K562 (cell line): ENCODE data around the gene KIF14. TPM values are rescaled to one million over a fixed set of nuclear protein-coding genes. Genes with fewer than 3 reads are reported as not detected.

Source experiments
- ATAC-seq: fragments of 200-7000 bp; cut with Tn5 transposase; 3 replicates; pipeline ENCODE4 v1.9.1; 2020; ENCODE audit warnings: moderate library complexity
- BruUV-seq: library from RNA; stranded (reverse); fragments of 400-500 nt; replicated peaks from 2 replicates; lab custom pipeline; 2021; lab: Mats Ljungman, UMichigan
- CTCF ChIA-PET: fragments of 300-600 bp; formaldehyde crosslinking; extraction: SDS; loops from one replicate; lab custom pipeline; 2021; ENCODE audit warnings: low intra/inter-chr PET ratio; lab: Yijun Ruan, JAX
- POLR2A ChIA-PET: fragments of 300-600, 350-650 bp; sonication (Branson Sonifier 250); formaldehyde crosslinking; extraction: SDS; loops from one replicate; lab custom pipeline; 2021; ENCODE audit warnings: antibody characterized with exemption, inconsistent platforms; lab: Yijun Ruan, JAX
- DNase-seq, 4 experiments: peaks; one replicate each; pipeline versions ENCODE4 v3.0.0 to v3.0.0-alpha.2; 2011 to 2018; ENCODE audit warnings: low spot score in 3 of 4, mixed read lengths in 3 of 4; ENCODE audit errors: extremely low read depth in 1 of 4
- FAIRE-seq: peaks from 2 replicates; lab custom pipeline; 2011; peaks lifted over from hg19 to GRCh38; lab: Jason Lieb, UNC
- H2AFZ ChIP-seq: 2 replicates; pipeline ENCODE4 v1.6.0; 2011; ENCODE audit warnings: low read depth, low read length, control low read depth, inconsistent platforms
- H3K27ac ChIP-seq: fragments of 200-600 bp; 3 replicates; pipeline ENCODE4 v1.8.0; 2011; ENCODE audit warnings: low read depth, mild to moderate bottlenecking, control low read depth, inconsistent platforms, low read length, moderate library complexity, mixed read lengths; ENCODE audit errors: extremely low read depth
- H3K27me3 ChIP-seq, 2 experiments: fragments of 300-600 bp in 1 of 2; 2 replicates in 1 of 2; 3 replicates in 1 of 2; pipeline versions ENCODE4 v1.6.0 to v1.8.0; 2011; ENCODE audit warnings: inconsistent platforms in 2 of 2, low read length in 2 of 2, mild to moderate bottlenecking in 1 of 2, mixed read lengths in 1 of 2, moderate library complexity in 1 of 2; ENCODE audit not compliant: control insufficient read depth in 2 of 2, insufficient read depth in 2 of 2
- H3K36me3 ChIP-seq: fragments of 300-600 bp; 3 replicates; pipeline ENCODE4 v1.8.0; 2011; ENCODE audit warnings: mild to moderate bottlenecking, low read length, inconsistent platforms; ENCODE audit not compliant: control insufficient read depth, insufficient read depth
- H3K4me1 ChIP-seq, 2 experiments: fragments of 200-600 bp in 1 of 2; replicated peaks in 1 of 2; 2 replicates in 1 of 2; 3 replicates in 1 of 2; pipeline versions ENCODE4 v1.5.1 to v1.8.0; 2011; ENCODE audit warnings: inconsistent platforms in 2 of 2, low read length in 2 of 2, mild to moderate bottlenecking in 1 of 2, mixed read lengths in 1 of 2, moderate library complexity in 1 of 2; ENCODE audit not compliant: control insufficient read depth in 2 of 2, insufficient read depth in 2 of 2
- H3K4me2 ChIP-seq: 2 replicates; pipeline ENCODE4 v1.6.1; 2011; ENCODE audit warnings: low read length, control low read depth, inconsistent platforms, mixed read lengths; ENCODE audit not compliant: insufficient read depth
- H3K4me3 ChIP-seq: fragments of 200-600 bp; sonication (generic), shearing (Covaris generic); 2 replicates; pipeline ENCODE4 v1.5.1; 2016; ENCODE audit warnings: control low read depth, inconsistent platforms
- H3K79me2 ChIP-seq: fragments of 200-600 bp; 3 replicates; pipeline ENCODE4 v1.8.0; 2011; ENCODE audit warnings: low read length, inconsistent platforms; ENCODE audit not compliant: control insufficient read depth, insufficient read depth
- H3K9ac ChIP-seq, 2 experiments: 2 replicates each; pipeline versions ENCODE4 v1.6.0 to v1.6.1; 2011; ENCODE audit warnings: low read depth in 2 of 2, low read length in 2 of 2, control low read depth in 1 of 2, inconsistent platforms in 1 of 2, mild to moderate bottlenecking in 1 of 2, mixed read lengths in 1 of 2; ENCODE audit not compliant: insufficient read depth in 1 of 2
- H3K9me1 ChIP-seq: one replicate; pipeline ENCODE4 v1.6.0; 2011; ENCODE audit warnings: inconsistent platforms, mild to moderate bottlenecking, low read length, moderate library complexity; ENCODE audit not compliant: control insufficient read depth, insufficient read depth
- H3K9me3 ChIP-seq: replicated peaks from 2 replicates; pipeline ENCODE4 v1.5.1; 2011; ENCODE audit warnings: low read depth, low read length, inconsistent platforms; ENCODE audit not compliant: control insufficient read depth, insufficient read depth
- H4K20me1 ChIP-seq: replicated peaks from 2 replicates; pipeline ENCODE4 v1.6.1; 2011; ENCODE audit warnings: low read length, inconsistent platforms, mixed read lengths; ENCODE audit not compliant: control insufficient read depth, insufficient read depth
- ATF7 ChIP-seq: fragments of 450-650 bp; IDR thresholded peaks from 2 replicates; pipeline ENCODE4 v1.7.1; 2014; ENCODE audit warnings: mild to moderate bottlenecking, moderate library complexity
- CCAR2 ChIP-seq: fragments of 200-400 bp; formaldehyde crosslinking; IDR thresholded peaks from 2 replicates; pipeline ENCODE4 v1.6.1; 2017; ENCODE audit warnings: mild to moderate bottlenecking, low read depth, low read length
- CSDE1 ChIP-seq, 2 experiments: fragments of 450-650 bp; IDR thresholded peaks; 2 replicates each; pipeline ENCODE4 v1.6.1; 2016; ENCODE audit warnings: mild to moderate bottlenecking in 1 of 2
- GTF3C2 ChIP-seq: IDR thresholded peaks from 3 replicates; pipeline ENCODE4 v1.6.1; 2011; ENCODE audit warnings: borderline replicate concordance, mild to moderate bottlenecking, moderate library complexity; ENCODE audit not compliant: insufficient read length; ENCODE audit errors: extremely low read depth
- JUN ChIP-seq, 2 experiments: sonication (generic) in 1 of 2; formaldehyde crosslinking in 1 of 2; IDR thresholded peaks; 2 replicates each; pipeline versions ENCODE4 v1.6.1 to v1.8.0; 2012 to 2022; ENCODE audit warnings: borderline replicate concordance in 2 of 2, mild to moderate bottlenecking in 2 of 2, improper control_type of control experiment in 1 of 2, low read depth in 1 of 2, low read length in 1 of 2, missing genetic modification reagents in 1 of 2
- KDM2B ChIP-seq: fragments of 250-450 bp; sonication (Bioruptor Pico); IDR thresholded peaks from 2 replicates; pipeline ENCODE4 v1.8.0; 2021; ENCODE audit warnings: mild to moderate bottlenecking, moderate library complexity
- NKRF ChIP-seq: fragments of 450-650 bp; IDR thresholded peaks from 2 replicates; pipeline ENCODE4 v1.6.1; 2016; ENCODE audit warnings: borderline replicate concordance
- SRF ChIP-seq, 2 experiments: fragments of 250-450, 450-650 bp in 1 of 2; sonication (Bioruptor Pico) in 1 of 2; sonication (generic) in 1 of 2; formaldehyde crosslinking; IDR thresholded peaks; 2 replicates each; pipeline versions ENCODE4 v1.5.0 to v1.5.1; 2020 to 2022; ENCODE audit warnings: mild to moderate bottlenecking in 1 of 2, missing genetic modification reagents in 1 of 2
- ZNF347 ChIP-seq: fragments of 450-650 bp; formaldehyde crosslinking; IDR thresholded peaks from 2 replicates; pipeline ENCODE4 v1.4.0; 2020; ENCODE audit warnings: low read depth, mild to moderate bottlenecking, moderate library complexity
- WGBS: fragments of 100-300 bp; shearing (Covaris generic); methylation state at CpG from one replicate; pipeline ENCODE4 v1.1.6; 2016; ENCODE audit warnings: low coverage, mixed read lengths; ENCODE audit not compliant: insufficient coverage; ENCODE audit errors: missing lambda C conversion rate; 5-methylcytosine and 5-hydroxymethylcytosine counted together
- in situ Hi-C: fragments of 300-500 bp; cut with MboI; formaldehyde crosslinking; loops from 4 replicates; pipeline ENCODE4 v1.15.0; 2018; ENCODE audit warnings: inconsistent platforms, mixed read lengths
- intact Hi-C: fragments of 100-400 bp; cut with micrococcal nuclease; formaldehyde crosslinking; loops from 2 replicates; pipeline ENCODE4 v1.14.2; 2022
- polyA plus RNA-seq, 8 experiments: library from polyadenylated mRNA; depleted of rRNA in 4 of 8; stranded (reverse) in 5 of 8; unstranded in 3 of 8; fragments of >200 nt; fragmentation: Nextera tagmentation in 2 of 8; fragmentation: Illumina TruSeq in 1 of 8; extraction: Ambion mirVana in 2 of 8; extraction: Trizol in 1 of 8; gene quantifications; 2 replicates each; pipeline versions ENCODE4 v1.2.1 to v1.2.3, GENCODE V29; 2011 to 2014; ENCODE audit warnings: inconsistent platforms in 1 of 8, missing spikeins in 1 of 8
- total RNA-seq, 7 experiments: library from RNA; depleted of rRNA in 6 of 7; stranded (reverse); fragments of >200 nt in 6 of 7; fragmentation: Illumina TruSeq in 2 of 7; extraction: Trizol in 2 of 7; gene quantifications; 2 replicates each; pipeline versions ENCODE4 v1.2.1 to v1.2.3, GENCODE V29; 2011 to 2021; ENCODE audit warnings: low replicate concordance in 1 of 7
- TF ChIP-seq, protein P1 (sequence below): sonication (generic); formaldehyde crosslinking; IDR thresholded peaks from 2 replicates; pipeline ENCODE4 v1.8.0; 2022; ENCODE audit warnings: missing genetic modification reagents, mild to moderate bottlenecking, borderline replicate concordance
- TF ChIP-seq, protein P2 (sequence below), 2 experiments: IDR thresholded peaks; 2 replicates each; pipeline ENCODE4 v1.6.1; 2012; ENCODE audit warnings: improper control_type of control experiment in 2 of 2, low read depth in 2 of 2, low read length in 2 of 2, borderline replicate concordance in 1 of 2

The KIF14 gene
- total and polyA plus RNA-seq, 9 of the 15 experiments (the other 6 are each of a cell fraction or from before 2014, with no cell fraction given) = 11.5 to 47.4 (median 29.0) TPM

GRCh38 chr1:200518524-200518923, 102.0 kb downstream of the KIF14 start:
- Histone ChIP-seq H3K79me2 (no peaks in the 10 kb centered on the region), H3K36me3 (no peaks in the 10 kb centered on the region), H3K27me3 (peaks cover 13 to 32% of the 10 kb centered on the region in 2 experiments), H3K9me3 (no peaks in the 10 kb centered on the region), H3K9me1 (no peaks in the 10 kb centered on the region), H3K4me2 (no peak overlapping the region), H3K9ac (no peak overlapping the region), H3K27ac (no peak overlapping the region), H3K4me3 (no peak overlapping the region), H3K4me1 (no peaks in the 10 kb centered on the region), H2AFZ (no peak overlapping the region), H4K20me1 (no peaks in the 10 kb centered on the region; the same call in 1 of the 2 replicates)
- DNase-seq (no peak), ATAC-seq (no peak), FAIRE-seq (no peak)
- WGBS = 0% methylated on average over 1 of the region's 1 CpG
- in situ Hi-C loops (loop anchor here (25.0 kb wide), 1 partner anchor 1756 kb away; no protein-coding TSS in a partner anchor), intact Hi-C loops (loop anchor here (10.0 kb wide), 2 partner anchors 384 to 1754 kb away; no protein-coding TSS in a partner anchor)
- no TSS peak for BruUV-seq
- ChIA-PET CTCF (no interaction called here), POLR2A (no interaction called here)
- no peak for TF ChIP-seq JUN (IDR thresholded peaks at IDR 0.05; ENCODE audit: borderline replicate concordance, low read depth, low read length)
- no peak for TF ChIP-seq JUN (CRISPR knock-in tag; IDR thresholded peaks at IDR 0.05; ENCODE audit: borderline replicate concordance)
- no peak for TF ChIP-seq GTF3C2
- no peak for TF ChIP-seq ZNF347
- no peak for TF ChIP-seq ATF7
- TF ChIP-seq, protein P1, sequence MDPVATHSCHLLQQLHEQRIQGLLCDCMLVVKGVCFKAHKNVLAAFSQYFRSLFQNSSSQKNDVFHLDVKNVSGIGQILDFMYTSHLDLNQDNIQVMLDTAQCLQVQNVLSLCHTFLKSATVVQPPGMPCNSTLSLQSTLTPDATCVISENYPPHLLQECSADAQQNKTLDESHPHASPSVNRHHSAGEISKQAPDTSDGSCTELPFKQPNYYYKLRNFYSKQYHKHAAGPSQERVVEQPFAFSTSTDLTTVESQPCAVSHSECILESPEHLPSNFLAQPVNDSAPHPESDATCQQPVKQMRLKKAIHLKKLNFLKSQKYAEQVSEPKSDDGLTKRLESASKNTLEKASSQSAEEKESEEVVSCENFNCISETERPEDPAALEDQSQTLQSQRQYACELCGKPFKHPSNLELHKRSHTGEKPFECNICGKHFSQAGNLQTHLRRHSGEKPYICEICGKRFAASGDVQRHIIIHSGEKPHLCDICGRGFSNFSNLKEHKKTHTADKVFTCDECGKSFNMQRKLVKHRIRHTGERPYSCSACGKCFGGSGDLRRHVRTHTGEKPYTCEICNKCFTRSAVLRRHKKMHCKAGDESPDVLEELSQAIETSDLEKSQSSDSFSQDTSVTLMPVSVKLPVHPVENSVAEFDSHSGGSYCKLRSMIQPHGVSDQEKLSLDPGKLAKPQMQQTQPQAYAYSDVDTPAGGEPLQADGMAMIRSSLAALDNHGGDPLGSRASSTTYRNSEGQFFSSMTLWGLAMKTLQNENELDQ (CRISPR knock-in tag) = no peak
- TF ChIP-seq KDM2B (CRISPR knock-in tag) = no peak
- no peak for TF ChIP-seq CCAR2
- no peak for TF ChIP-seq CSDE1 (IDR thresholded peaks at IDR 0.05)
- peak in 1 of 2 experiments; percentile 74; a peak in 1 of 4 replicates for TF ChIP-seq SRF (CRISPR knock-in tag; IDR thresholded peaks at IDR 0.05)
- no peak for TF ChIP-seq NKRF
- TF ChIP-seq, protein P2, sequence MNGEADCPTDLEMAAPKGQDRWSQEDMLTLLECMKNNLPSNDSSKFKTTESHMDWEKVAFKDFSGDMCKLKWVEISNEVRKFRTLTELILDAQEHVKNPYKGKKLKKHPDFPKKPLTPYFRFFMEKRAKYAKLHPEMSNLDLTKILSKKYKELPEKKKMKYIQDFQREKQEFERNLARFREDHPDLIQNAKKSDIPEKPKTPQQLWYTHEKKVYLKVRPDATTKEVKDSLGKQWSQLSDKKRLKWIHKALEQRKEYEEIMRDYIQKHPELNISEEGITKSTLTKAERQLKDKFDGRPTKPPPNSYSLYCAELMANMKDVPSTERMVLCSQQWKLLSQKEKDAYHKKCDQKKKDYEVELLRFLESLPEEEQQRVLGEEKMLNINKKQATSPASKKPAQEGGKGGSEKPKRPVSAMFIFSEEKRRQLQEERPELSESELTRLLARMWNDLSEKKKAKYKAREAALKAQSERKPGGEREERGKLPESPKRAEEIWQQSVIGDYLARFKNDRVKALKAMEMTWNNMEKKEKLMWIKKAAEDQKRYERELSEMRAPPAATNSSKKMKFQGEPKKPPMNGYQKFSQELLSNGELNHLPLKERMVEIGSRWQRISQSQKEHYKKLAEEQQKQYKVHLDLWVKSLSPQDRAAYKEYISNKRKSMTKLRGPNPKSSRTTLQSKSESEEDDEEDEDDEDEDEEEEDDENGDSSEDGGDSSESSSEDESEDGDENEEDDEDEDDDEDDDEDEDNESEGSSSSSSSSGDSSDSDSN (IDR thresholded peaks at IDR 0.05; ENCODE audit: borderline replicate concordance in 1 of 2, low read depth in 2 of 2, low read length in 2 of 2) = no peak
